HG03571 (cell line): ENCODE results near the gene HDAC8.
"Not testable (repeated sequence)": the region's sequence is repeated elsewhere in the genome, so short reads cannot be mapped to it uniquely, and the experiment has no call there.

Experiments used
- ATAC-seq: cut with Tn5 transposase; IDR thresholded peaks from one replicate; pipeline ENCODE4 v1.9.1; 2021; ENCODE audit not compliant: unreplicated experiment

Gene HDAC8

DNA sequence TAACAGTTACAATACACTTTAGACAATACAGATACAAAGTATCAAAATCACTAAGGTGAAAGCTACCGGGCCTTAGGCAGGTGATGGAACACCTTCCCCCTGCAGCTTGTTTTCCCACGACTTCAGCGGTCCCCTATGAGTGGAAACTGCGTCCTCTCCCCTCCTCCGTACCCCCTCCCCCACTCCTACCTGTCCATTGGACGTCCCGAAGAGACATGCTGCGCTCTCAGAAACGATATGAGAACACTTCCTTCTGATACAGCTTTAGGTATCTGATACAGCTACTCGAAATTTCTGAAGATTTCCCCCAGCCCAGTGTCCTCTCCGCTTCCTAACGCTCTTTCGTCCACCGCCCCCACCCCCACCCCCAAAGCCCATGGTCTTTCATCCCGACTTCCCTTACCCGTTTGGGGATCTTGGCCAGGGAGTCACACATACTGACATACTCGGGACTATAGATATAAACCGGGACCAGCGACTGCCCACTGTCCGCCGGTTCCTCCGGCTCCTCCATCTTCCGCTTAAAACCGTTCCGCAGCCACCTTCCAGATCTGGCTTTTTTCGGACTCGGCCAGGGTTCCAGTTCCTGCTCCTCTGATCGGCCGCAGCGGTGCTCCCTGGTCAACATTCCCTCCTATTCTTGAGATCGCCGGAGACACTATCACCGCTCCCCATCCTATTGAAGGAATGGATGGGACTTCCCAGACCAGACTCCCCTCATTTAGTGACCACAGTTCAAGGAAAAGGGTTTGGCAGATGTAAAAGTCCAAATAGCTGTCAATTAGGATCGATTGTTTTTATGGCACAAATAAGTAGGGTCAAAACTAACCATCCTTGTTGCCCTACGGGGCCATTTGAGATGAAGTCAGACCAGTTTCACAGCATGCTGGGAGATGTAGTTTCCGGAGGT lies at the start of gene HDAC8:
HDAC8 (minus strand) TSS at position 596 of the 910 bp plus-strand sequence; CDS start at position 514, 82 bp downstream.
- peak; percentile 98 for ATAC-seq

DNA sequence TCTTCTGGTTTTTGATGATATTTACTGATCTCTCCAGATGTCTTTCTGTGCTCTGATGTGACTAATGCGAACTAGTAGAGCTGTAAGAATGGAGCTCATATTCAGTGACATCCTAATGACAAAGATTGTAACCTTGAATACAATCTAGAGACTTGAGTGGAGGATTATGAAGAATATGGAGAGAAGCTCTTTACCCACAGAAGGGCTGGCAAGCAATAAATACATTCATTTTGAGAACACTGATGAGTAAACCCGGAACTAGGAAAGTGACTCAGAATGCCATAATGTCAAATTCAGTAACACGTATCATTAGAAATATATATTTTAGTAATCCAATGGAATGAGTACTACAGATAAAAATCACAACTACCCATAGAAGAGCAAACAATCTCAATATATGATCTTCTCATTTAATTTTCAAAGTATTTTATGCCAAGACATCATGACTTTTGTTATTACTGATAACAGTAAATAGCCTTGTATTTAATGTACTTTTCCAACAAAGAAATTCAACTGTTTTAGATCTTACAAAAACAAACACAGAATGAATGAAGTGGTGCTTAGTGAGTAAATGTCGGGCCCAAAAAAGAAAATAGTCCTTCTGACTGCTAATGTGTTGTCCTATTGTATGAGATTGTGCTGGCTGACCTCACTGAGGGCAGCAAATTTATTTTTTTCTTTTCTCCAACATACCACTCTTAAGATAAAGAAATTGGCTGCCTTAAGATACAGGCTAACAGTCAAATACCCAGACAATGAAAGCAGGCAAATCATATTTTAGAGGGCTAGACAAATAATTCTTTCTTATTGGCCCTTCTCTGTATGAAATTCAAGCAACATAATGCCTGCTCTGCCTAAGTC lies 49.2 kb upstream of the HDAC8 start:
- ATAC-seq = peak; percentile 49

DNA sequence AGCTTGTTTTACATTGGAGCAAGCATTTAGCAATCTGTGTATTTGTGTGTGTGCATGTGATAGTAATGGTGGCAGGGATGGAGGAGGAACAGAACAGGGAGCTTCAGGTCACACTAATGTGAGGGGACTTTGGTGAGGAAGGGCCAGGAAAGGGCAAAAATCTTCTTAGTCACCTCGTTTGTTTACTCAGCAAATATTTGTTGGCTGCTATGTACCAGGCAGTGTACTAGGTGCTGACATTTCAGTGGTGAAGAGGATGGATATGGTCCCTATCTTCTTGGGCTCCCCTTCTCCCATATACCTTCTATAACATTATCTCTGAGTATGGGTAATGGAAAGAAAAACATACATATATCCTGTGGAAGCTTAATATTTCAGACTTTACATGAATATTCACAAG lies 48.5 kb upstream of the HDAC8 start:
- no peak for ATAC-seq

DNA sequence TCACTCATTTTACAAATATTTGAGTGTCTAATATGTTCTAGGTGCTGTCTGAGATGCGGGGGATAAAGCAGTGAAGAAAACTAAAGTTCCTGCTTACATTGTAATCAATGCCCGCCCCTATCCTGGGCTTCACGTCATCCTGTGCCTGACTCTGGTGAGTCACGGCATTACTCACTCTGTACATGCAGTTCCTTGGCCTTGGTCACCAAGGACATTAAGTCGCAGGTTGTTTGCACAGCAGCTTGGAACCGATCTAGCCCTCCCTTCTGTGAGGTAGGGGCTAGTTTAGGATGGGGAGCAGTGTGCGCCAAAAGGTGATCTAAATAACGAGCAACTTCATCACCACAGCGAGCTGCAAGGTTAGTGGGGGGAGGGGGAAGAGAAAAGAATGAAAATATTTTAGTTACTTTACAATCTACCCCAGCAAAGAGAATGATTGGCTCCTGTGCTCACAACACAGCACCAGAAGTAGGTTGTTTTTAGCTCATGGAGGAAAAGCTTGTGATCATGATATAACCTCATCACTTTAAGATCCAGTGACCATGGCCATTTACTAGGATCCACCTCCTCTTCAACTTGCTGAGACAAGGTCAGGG lies 48.0 kb upstream of the HDAC8 start:
- ATAC-seq = no peak

DNA sequence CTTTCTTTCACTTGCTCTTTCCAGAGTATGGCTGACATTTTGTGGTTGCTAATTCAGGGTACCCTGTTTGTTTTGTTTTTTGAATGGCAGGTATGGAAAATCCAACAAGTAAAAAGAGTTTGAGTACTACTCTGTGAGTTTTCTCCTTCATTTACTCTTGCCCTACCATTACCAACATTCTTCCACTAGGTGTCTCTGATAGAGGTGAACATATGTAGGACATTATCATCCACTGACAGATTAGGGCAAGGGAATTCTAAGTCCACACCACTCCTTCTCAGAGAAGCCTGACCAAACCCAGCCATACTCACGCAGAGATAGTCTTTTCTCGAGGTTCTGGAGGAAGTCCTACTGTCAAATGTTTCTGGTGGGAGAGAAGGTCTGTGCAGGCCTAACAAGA lies 36.7 kb upstream of the HDAC8 start:
- no peak for ATAC-seq

DNA sequence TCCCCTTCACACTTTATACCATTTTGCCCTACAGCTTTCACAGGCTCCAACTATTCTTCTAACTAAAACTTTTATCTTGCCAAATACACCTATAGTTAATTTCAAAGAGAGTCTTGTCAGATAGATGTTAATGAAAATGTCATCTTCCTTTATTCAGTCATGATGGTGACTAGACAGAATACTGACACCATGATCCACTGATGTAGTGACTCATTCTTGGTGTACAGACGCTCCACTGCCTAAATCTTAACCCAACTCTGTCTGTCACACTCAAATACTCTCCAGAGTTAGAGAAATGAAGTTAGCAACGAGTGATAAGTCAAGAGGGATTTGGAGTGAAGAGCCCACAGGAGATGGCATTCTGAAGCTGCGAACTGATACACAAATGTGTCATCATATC lies 32.1 kb upstream of the HDAC8 start:
- no peak for ATAC-seq

GRCh38 chrX:72604112-72604511 lies 31.5 kb upstream of the HDAC8 start:
- no peak for ATAC-seq

- not testable (repeated sequence) for ATAC-seq
Observed at GRCh38 chrX:72591038-72591437, 18.4 kb upstream of the HDAC8 start.

- ATAC-seq = no peak
Observed at GRCh38 chrX:72584163-72584562, 11.5 kb upstream of the HDAC8 start.

- ATAC-seq = no peak
Observed at GRCh38 chrX:72576141-72576894, 3.7 kb upstream of the HDAC8 start.

- peak; percentile 6 for ATAC-seq
Observed at GRCh38 chrX:72573158-72573511, 492 bp upstream of the HDAC8 start.

GRCh38 chrX:72569786-72570185 lies 2.9 kb downstream of the HDAC8 start:
- no peak for ATAC-seq

GRCh38 chrX:72568406-72569092 lies 4.1 kb downstream of the HDAC8 start:
- no peak for ATAC-seq

DNA sequence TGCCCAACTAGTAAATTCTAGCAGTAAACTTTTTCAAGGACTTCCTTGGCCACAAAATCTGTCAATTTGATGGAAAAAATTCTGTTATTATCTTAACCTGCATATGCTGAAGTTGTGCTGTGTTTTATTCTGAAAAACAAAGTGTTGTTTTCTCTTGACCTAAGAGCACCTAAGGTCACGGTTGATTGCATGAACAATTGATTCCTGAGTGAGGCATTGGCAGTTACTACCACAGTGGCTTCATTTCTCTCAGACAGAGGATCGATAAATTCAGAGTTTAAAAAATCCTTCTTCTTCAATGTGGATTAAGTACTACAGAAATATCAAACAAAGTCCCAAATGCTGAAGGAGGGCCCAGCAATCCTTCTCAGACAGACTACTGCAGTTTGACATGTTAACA lies 6.2 kb downstream of the HDAC8 start:
- ATAC-seq = no peak

DNA sequence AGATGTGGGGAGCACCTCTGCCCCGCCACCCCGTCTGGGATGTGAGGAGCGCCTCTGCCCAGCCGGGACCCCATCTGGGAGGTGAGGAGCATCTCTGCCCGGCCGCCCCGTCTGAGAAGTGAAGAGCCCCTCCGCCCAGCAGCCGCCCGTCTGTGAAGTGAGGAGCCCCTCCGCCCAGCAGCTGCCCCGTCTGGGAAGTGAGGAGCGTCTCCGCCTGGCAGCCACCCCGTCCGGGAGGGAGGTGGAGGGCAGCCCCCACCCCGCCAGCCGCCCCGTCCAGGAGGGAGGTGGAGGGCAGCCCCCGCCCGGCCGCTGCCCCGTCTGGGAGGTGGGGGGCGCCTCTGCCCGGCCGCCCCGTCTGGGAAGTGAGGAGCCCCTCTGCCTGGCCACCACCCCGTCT lies 13.0 kb downstream of the HDAC8 start:
- ATAC-seq = not testable (repeated sequence)

DNA sequence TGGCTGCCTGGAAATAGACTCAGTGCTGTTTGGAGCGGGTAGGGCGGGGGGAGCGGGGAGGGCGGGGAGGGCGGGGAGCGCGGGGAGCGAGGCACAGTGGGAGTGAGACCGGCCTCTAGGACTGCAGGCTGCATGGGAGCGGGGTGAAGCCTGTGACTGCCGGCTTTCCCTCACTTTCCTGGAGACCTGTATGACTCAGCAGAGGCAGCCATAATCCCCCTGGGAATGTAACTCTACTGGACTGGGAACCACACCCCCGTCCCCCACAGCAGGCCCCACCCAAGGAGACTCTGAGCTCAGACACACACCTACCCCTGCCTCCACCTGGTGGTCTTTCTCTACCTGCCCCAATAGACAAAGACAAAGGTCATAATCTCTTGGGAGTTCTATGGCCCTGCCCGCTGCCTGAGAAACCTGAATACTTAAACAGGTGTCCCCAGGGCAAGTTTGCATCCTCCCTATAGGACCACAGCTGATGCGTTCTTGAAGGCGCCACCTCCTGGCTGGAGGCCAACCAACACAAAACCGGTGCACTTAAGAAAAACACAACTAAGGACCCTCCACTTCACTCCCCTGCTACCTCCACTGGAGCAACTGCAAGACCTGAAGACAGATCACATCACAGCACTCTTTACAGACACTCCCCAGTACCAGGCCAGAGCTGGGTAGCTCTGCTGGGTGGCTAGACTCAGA lies 18.0 kb downstream of the HDAC8 start:
- no peak for ATAC-seq

DNA sequence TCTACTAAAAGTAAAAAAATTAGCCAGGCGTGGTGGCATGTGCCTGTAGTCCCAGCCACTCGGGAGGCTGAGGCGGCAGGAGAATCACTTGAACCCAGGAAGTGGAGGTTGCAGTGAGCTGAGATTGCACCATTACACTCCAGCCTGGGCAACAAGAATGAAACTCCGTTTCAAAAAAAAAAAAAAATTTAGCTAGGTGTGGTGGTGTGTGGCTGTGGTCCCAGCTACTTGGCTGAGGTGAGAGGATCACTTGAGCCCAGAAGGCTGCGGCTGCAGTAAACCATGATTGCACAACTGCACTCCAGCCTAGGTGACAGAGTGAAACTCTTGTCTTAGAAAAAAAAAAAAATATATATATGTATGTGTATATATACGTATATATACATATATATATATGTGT lies 20.2 kb downstream of the HDAC8 start:
- not testable (repeated sequence) for ATAC-seq

DNA sequence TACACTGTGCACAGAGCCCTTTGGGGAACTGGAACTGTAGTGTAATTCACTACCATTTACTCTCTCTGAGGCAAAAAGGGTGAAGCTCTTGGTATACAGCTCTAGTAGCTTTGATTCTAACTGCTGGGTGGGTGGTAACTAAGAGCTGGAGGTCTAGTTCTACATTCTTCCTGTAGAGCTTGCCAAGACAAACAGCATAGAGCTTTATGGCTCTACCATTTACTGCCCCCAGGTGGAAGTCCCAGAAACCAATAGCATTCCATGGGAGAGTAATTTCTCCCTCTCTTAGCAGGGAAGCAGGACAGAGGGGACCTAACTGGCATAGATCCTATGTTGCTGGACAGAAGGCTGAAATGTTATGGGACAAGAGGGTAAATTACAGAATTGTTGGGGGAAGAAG lies 26.7 kb downstream of the HDAC8 start:
- ATAC-seq = no peak

DNA sequence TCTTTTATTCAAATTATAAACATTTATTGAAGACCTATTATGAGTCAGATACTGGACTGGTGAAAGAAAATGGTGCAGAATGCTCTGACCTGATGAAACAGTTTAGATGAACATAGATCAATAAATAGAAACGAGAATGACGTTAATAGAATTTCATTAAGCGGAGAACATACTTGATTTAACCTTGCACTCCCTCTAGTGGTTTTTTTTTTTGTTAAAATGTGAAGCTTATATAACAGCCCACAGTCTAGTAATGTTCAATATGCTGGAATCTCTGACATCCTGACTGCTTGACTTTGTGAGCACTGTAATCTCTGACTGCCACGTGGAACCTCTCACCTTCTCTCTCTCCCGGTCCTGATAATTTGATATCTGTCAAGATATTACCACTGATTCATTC lies 32.3 kb downstream of the HDAC8 start:
- no peak for ATAC-seq

DNA sequence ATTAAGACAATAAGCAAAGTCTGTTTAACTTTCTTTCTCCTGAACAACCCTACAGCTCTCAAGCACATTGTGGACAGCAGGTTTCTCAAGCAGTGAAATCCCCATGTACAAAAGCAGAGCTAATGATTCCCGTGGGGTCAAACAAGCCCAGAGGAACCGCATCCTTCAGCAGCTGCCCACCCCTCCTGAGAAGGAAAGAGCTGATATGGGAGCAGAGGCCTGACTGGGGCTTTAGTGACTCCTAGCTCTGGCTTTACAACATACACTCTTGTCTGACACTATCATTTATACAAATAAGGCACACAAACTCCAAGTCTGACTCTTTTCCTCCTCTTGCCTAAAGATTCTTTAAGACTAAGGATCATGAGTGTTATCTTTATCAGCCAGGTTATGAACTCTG lies 32.8 kb downstream of the HDAC8 start:
- no peak for ATAC-seq
